SK-N-MC (cell line): Measurements from ENCODE around the gene UBA5.

Experiments
- EZH2 ChIP-seq: fragments of 200-600 bp; sonication (generic); IDR thresholded peaks from one replicate; pipeline ENCODE4 v1.6.1; 2017; ENCODE audit warnings: antibody characterized with exemption
- FOXP2 ChIP-seq: optimal IDR thresholded peaks from 2 replicates; pipeline ENCODE3; 2011; ENCODE audit warnings: mild to moderate bottlenecking, moderate library complexity; ENCODE audit not compliant: insufficient read depth; ENCODE audit errors: extremely low read length, control extremely low read depth
- POLR2AphosphoS5 ChIP-seq: IDR thresholded peaks from 2 replicates; pipeline ENCODE4 v1.6.1; 2012; ENCODE audit warnings: mild to moderate bottlenecking, low read depth, low read length, borderline replicate concordance

DNA sequence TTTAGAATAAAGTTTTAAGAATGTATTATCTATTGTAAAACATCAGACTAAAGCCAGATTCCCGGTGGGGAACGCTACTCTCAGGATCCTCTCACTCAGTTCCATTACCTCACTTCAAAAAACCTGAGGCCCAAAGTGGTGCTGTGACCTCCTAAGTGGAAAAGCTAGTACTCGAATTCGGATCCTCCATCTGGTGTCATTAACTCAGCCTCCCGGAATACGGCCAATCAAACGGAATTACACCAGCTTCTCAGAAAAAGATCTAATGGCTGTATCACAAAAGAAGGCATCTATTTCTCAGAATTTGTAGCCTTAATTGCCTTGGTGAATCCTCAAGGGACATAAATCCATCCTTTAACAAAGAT lies 1.1 kb upstream of the UBA5 start:
- no peak for TF ChIP-seq EZH2
- TF ChIP-seq POLR2AphosphoS5: no peak
- TF ChIP-seq FOXP2: no peak
